Measurements from ENCODE around the gene PCDHGB4. TPM values are rescaled to one million over a fixed set of nuclear protein-coding genes. Genes with fewer than 3 reads are reported as not detected.

The PCDHGB4 gene
- total and polyA plus RNA-seq, 10 of the 15 experiments (the other 5 are each of a cell fraction or from before 2014, with no cell fraction given): 0.02 to 0.20 (median 0.04) TPM; not detected in 4

DNA sequence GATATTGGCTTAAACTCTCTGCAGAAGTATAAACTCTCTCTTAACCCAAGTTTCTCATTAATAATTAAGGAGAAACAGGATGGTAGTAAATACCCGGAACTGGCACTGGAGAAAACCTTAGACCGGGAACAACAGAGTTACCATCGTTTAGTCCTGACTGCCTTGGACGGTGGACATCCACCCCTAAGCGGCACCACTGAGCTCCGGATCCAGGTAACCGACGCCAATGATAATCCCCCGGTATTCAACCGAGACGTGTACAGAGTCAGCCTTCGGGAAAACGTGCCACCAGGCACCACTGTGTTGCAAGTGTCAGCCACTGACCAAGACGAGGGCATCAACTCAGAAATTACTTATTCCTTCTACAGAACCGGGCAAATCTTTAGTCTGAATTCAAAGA lies 11.1 kb downstream of the PCDHGB4 start:
- Histone ChIP-seq H3K27me3 (replicated peaks in 1 of 2; ENCODE audit: control insufficient read depth in 2 of 2, insufficient read depth in 2 of 2, low read length in 1 of 2) (no peaks in the 10 kb centered on the region), H3K4me3 (no peak overlapping the region), H3K4me2 (ENCODE audit: control insufficient read depth, insufficient read depth) (no peak overlapping the region), H3K9me3 (replicated peaks; ENCODE audit: control insufficient read depth, insufficient read depth, low read length) (peaks cover 18% of the 10 kb centered on the region; the same call in 2 of the 3 replicates), H2AFZ (ENCODE audit: control insufficient read depth, low read depth, low read length) (no peak overlapping the region), H4K20me1 (ENCODE audit: control insufficient read depth, insufficient read depth) (no peaks in the 10 kb centered on the region), H3K36me3 (ENCODE audit: control insufficient read depth in 2 of 2, insufficient read depth in 2 of 2, low read length in 1 of 2) (no peaks in the 10 kb centered on the region), H3K27ac (ENCODE audit: control insufficient read depth, insufficient read depth) (no peak overlapping the region), H3K4me1 (ENCODE audit: control insufficient read depth, insufficient read depth, low read length) (no peaks in the 10 kb centered on the region), H3K9ac (ENCODE audit: control insufficient read depth, insufficient read depth, low read length) (no peak overlapping the region), H3K79me2 (ENCODE audit: control insufficient read depth, insufficient read depth, low read length) (no peaks in the 10 kb centered on the region)
- RAD21 ChIA-PET (ENCODE audit: unreplicated experiment): interaction anchor here (1.4 kb wide), 1 partner anchor 14 kb away, joined by 4 read pairs; the partner anchor contains the start of gene PCDHGA10
- SMC1A ChIA-PET (ENCODE audit: uncharacterized antibody, unreplicated experiment): no interaction called here
- in situ Hi-C loops (cut with MboI): no loop called here
- 83% methylated on average over 15 of the region's 15 CpGs for WGBS (ENCODE audit: insufficient coverage, insufficient replicate concordance, low lambda C conversion rate, missing lambda C conversion rate)
- POLR2A ChIA-PET: no interaction called here
- CTCF ChIA-PET: interaction anchor here (0.9 to 1.7 kb wide), 3 partner anchors 14 to 136 kb away, joined by 3 to 8 read pairs (median 3); partner anchors contain the start of gene PCDHGA10
- intact Hi-C loops (cut with micrococcal nuclease; ENCODE audit: unreplicated experiment): no loop called here
- BruUV-seq (replicated peaks): no TSS peak
- FAIRE-seq: no peak
- no peak for ATAC-seq
- no peak for DNase-seq (ENCODE audit: low read depth, low spot score)
- TF ChIP-seq ZNF274 (IDR thresholded peaks at IDR 0.05; ENCODE audit: insufficient read depth, insufficient read length) (no peak), HDAC6 (IDR thresholded peaks at IDR 0.05; ENCODE audit: unreplicated experiment) (no peak), ZNF687 (IDR thresholded peaks at IDR 0.05) (no peak), MEF2A (IDR thresholded peaks at IDR 0.05; ENCODE audit: insufficient read depth, low read depth, low read length) (no peak), RELA (IDR thresholded peaks at IDR 0.05; ENCODE audit: borderline replicate concordance, partially characterized antibody) (no peak), ZBTB40 (IDR thresholded peaks at IDR 0.05; ENCODE audit: borderline replicate concordance) (no peak), NR2C1 (IDR thresholded peaks at IDR 0.05) (no peak), RFX5 (IDR thresholded peaks at IDR 0.05; ENCODE audit: low read depth, low read length) (no peak), CHD4 (IDR thresholded peaks at IDR 0.05) (no peak)
- TF ChIP-seq, protein P1, sequence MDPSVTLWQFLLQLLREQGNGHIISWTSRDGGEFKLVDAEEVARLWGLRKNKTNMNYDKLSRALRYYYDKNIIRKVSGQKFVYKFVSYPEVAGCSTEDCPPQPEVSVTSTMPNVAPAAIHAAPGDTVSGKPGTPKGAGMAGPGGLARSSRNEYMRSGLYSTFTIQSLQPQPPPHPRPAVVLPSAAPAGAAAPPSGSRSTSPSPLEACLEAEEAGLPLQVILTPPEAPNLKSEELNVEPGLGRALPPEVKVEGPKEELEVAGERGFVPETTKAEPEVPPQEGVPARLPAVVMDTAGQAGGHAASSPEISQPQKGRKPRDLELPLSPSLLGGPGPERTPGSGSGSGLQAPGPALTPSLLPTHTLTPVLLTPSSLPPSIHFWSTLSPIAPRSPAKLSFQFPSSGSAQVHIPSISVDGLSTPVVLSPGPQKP (IDR thresholded peaks at IDR 0.05; ENCODE audit: low read depth, low read length): no peak
- TF ChIP-seq, protein P2, sequence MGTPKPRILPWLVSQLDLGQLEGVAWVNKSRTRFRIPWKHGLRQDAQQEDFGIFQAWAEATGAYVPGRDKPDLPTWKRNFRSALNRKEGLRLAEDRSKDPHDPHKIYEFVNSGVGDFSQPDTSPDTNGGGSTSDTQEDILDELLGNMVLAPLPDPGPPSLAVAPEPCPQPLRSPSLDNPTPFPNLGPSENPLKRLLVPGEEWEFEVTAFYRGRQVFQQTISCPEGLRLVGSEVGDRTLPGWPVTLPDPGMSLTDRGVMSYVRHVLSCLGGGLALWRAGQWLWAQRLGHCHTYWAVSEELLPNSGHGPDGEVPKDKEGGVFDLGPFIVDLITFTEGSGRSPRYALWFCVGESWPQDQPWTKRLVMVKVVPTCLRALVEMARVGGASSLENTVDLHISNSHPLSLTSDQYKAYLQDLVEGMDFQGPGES (IDR thresholded peaks at IDR 0.05): no peak

Data from GM12878 (cell line).